NCI-H345 (cell line): ENCODE measurements around the gene DPH3.
"Not testable (repeated sequence)": the region's sequence is repeated elsewhere in the genome, so short reads cannot be mapped to it uniquely, and the experiment has no call there.

Experiments
- DNase-seq: peaks from one replicate; lab custom pipeline; 2025; lab: John Stamatoyannopoulos, UW

The DPH3 gene

DNA sequence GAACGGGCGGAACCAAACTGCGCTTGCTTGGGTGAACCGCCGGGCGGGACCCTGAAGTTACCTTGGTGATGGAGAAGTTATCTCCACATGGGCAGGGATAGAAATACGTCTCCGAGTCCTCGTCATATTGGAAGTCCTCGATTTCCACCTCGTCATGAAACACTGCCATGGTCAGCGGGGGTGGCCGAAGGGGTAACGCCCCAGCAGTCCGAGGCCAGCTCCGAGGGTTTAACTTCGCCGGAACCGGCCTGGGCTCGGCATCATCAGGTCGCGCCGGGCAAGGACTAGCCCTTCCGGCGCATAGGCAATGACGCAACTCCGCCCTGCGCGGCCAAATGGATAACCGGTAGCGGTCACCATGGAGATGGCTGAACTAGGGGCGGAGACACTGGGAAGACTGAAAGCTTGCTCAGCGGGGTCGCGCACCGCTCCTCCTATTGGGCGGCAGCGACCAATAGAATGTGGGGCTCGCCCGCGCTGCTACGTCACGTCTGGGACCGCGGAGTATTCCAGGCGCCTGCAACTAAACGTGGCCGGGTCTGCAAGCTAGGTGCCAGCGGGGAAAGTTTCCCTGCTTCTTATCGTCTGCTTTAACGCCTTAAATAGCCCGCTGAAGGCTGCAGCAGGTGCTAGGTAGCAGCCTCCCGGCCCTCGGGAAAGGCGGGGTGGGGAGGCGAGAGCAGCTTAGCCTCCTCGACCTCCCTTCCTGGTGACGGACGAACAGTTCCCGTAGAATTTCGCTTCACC lies at the start of gene DPH3, which contains the start of gene OXNAD1:
DPH3 (minus strand) TSS at position 236 of the 747 bp plus-strand sequence; CDS start at position 169, 67 bp downstream.
OXNAD1 (plus strand) TSS at position 505 of the 747 bp plus-strand sequence. CDS start 5,741 bp downstream, outside the sequence.
- DNase-seq, result peak; percentile 98

DNA sequence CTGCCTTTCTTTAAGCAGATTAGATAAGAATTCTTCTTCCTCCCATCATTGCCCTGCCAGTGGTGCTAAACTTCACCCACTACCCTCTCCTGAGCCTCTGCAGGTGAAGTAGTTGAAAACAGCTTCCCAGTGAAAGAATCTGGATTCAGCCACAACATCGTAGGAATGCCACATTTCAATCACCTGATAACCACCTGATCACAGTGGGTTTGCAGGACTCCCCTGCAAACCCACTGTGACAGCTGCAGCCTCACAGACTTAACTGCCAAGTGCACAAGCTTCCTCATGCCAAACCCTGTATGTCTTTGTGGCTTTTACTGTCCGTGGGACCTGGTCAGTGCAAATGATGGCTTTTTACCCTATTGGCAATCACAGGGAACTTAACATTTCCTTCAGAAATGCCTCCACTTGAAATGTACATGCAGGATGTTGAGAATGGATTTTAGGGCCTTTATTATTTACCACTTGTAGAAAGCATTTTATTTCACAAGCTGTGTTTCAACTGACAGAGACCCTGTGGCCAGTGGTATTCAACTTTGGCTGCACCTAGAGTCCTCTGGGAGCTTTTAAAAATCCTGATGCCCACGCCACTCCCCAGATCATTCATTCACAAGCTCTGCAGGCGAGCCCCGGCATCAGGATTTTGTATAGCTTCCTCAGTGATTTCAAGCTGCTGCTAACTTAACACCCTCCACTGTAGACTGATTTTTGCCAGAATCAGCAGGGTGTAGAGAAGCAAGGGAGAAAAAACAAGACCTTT lies 49.3 kb upstream of the DPH3 start:
- no peak for DNase-seq

DNA sequence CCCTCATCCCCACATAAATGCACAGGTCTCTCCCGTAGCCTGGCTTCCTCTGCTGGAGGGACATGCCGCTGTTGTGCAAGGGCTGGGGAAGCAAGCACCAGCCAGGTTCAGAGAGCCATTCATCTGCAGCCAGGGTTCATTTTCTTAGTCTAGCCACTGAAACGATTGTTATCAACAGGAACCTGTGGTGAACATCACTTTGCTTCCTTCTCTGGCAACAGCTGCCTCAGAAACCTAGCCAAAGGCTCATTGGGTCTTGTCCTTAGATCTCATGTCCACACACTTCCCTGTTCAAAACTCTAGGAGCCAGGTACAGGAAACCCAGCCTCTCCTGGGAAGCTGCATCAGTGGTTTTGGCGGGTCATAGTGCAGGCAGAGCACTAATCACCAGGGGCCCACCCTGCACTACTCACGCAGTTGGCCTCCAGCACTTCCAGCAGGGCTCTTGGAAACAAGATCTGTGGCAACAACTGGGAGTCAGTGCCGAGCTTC lies 47.3 kb upstream of the DPH3 start:
- no peak for DNase-seq

- DNase-seq, result not testable (repeated sequence)
Measured at GRCh38 chr3:16310486-16310885, 45.7 kb upstream of the DPH3 start.

GRCh38 chr3:16309558-16309957 lies 44.8 kb upstream of the DPH3 start:
- DNase-seq, result no peak

DNA sequence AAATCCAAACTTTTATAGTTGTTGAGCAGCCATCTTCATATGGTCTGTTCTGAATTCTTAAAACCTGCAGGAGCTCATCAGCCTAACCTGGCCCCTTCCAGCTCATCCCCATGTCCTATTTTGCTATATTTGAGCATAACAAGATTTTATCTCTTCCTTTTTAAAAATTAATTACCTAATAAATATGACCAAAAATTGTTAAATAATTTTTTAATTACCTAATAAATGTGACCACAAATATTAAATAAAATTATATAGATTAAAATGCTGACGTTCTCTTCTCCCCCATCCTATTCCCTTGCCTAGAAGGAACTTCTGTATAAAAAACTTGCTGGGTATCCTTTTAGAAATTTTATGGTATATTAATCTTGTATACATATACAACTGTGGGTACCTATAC lies 44.0 kb upstream of the DPH3 start:
- DNase-seq, result no peak

DNA sequence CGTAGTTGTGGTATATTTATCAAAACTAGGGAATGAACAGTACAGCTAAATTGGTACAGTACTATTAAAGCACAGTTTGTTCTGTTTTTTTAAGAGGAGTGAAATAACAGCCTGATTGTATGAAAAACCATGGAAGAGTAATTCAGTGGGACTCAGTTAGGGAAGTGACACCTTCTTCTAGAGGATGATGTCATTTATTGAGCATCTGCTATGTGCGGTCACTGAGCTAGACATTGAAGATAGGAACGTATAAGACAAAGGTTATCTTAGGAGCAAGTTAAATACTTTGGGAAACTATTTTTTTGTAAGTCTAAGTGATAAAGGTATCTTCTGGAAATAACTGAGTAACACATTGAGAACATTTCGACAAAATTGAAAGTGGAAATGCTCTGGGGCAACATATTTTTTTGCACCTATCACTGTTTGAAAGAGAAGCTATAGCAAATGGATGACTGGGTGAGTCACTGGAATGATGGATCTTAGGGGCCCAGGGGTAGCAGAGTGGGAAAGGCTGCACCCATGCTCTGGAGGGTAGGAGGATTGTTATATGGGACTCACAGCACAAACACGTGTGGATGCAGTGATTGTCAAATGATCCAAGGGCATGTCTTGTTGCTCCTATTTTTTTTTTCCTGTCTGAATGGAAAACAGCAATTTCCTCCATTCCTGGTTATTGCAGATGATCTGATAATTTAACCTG lies 43.2 kb upstream of the DPH3 start:
- no peak for DNase-seq

- DNase-seq, result no peak
Measured at GRCh38 chr3:16305111-16305541, 40.4 kb upstream of the DPH3 start.

DNA sequence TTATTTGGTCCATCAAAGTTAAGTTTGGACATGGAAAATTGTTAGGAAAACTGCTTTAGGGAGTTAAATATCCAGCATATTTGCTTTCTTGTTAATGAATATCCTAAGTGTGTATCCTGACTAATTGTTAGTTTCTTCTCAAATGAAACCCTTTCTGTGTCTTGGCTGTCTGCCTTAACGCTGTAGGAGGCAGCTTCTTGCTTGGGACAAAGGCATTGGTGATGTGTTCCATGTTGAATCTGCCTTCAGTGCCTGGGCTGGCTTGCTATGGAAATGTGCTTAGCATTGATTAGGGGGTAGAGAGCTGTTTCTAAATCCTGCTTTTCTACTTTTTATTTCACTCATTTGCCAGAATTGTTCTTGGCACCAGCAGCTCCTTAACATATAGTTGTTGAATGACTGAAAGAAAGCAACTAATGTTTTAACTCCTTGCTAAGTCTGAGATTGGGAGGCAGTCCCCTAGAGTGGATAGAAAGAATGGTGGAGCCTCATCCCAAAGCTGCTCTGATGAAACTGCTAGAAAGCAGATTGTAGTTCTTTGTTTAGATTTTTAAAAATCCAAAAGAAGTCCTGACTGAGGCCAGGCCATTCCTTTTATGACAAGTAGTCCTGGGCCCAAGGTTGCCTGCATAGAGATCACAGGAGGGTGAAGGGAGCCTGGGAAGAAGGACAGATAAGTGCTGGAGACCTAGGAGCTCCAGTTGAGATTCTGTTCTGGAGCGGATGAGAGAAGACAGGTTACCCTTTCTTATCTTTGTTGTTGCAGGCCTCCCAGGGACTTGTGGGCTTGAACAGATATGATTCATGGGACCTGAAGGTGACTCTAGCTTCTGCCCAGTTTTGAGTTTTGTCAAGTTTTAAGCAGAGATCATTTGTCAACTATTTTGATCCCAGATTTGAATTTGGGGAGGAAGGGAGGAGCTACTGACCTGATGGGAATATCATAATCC lies 39.6 kb upstream of the DPH3 start:
- no peak for DNase-seq

- no peak for DNase-seq
Measured at GRCh38 chr3:16303037-16303575, 38.4 kb upstream of the DPH3 start.

- no peak for DNase-seq
Measured at GRCh38 chr3:16302082-16302631, 37.4 kb upstream of the DPH3 start.

GRCh38 chr3:16301507-16301906 lies 36.8 kb upstream of the DPH3 start:
- no peak for DNase-seq

- no peak for DNase-seq
Measured at GRCh38 chr3:16300881-16301359, 36.2 kb upstream of the DPH3 start.

DNA sequence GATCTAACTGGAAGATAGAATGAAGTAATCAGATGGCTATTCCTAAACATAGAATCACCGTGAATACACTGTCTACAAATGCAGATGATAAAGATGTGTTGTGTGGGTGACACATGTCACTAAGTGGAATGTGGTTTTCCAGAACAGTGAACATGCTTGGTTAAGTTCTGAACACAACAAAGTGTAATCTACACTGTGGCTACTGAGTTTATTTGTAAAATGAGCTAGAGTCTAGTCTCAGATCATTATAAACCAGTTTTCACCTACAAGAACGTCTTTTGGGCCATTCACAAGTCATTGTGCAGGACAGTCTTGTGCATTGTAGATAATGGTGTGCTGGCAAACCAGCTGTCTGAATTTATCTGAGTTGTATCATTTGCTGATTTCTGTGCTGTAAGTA lies 35.6 kb upstream of the DPH3 start:
- DNase-seq, result no peak

GRCh38 chr3:16299746-16300145 lies 35.0 kb upstream of the DPH3 start:
- DNase-seq, result no peak

- DNase-seq, result no peak
Measured at GRCh38 chr3:16298891-16299290, 34.1 kb upstream of the DPH3 start.

- no peak for DNase-seq
Measured at GRCh38 chr3:16297997-16298885, 33.5 kb upstream of the DPH3 start.

GRCh38 chr3:16295298-16295890 lies 30.7 kb upstream of the DPH3 start:
- no peak for DNase-seq

GRCh38 chr3:16294844-16295243 lies 30.1 kb upstream of the DPH3 start:
- DNase-seq, result no peak
